NCI-H2227 treated with DMSO at 0.1 percent for 48 hours (cell line): ENCODE results near the gene WNT5B.
"Not testable (repeated sequence)": the region's sequence is repeated elsewhere in the genome, so short reads cannot be mapped to it uniquely, and the experiment has no call there.

Experiments used
- DNase-seq: peaks from one replicate; lab custom pipeline; 2025; lab: John Stamatoyannopoulos, UW

The WNT5B gene

DNA sequence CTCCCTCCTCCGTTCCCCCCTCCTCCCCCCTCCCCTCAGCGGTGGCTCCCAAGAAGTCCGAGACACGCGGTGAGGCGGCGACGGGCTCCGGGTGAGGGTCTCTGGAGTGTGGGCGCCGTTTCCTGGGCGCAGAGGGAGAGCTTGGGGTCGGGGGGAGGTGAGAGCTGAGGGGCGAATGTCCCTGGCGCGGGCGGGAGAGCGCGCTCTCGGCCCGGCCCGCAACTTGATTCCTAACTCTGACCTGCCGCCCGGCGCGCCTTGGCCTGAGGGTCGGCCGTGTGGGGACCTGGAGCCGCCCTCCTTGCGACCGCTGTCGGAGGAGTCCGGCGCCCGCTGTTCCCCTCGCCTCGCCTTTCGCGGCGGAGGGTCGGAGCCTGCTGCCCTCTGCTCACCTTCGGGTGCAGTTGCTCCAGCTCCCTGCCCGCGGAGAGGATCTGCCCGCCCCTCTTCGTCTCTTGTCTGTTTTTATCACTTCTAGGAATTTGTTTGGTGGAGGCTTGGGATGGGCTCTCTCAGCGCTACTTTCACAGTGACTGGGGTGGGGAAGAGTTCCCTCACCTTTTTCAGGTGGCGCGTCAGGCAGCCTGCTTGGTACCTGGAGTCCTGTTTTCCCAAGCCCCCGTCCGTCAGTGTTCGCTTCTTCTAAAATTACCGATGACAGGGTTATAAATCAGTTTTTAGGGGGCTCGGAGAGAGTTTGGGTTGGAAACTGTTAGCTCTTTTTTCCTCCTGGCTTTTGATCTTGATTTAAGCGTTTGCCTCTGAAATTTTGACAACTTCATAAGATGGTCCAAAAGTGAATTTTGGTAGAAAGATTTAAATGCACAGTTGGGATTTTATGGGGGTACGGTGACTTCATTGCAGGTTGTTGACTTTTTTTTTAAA lies 62.3 kb downstream of the WNT5B start:
- DNase-seq, result no peak

DNA sequence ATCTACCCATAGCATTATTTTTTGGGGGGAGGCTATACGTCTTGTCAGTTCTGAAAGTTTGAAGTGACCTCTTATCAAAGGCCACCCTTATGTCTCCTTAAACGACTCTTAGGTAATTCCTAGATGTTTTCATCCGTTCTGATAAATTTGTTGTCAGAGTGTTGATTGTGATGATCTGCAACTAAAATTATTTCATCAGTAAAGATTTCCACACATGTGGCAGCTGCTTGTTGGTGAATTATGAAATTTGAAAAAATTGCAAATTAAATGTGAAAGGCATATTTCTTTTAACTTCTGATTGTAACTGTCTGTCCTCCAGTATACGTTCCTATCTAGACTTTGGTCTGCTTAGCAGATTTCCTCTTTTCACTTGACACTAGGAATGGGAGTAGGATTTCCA lies 63.2 kb downstream of the WNT5B start:
- no peak for DNase-seq

DNA sequence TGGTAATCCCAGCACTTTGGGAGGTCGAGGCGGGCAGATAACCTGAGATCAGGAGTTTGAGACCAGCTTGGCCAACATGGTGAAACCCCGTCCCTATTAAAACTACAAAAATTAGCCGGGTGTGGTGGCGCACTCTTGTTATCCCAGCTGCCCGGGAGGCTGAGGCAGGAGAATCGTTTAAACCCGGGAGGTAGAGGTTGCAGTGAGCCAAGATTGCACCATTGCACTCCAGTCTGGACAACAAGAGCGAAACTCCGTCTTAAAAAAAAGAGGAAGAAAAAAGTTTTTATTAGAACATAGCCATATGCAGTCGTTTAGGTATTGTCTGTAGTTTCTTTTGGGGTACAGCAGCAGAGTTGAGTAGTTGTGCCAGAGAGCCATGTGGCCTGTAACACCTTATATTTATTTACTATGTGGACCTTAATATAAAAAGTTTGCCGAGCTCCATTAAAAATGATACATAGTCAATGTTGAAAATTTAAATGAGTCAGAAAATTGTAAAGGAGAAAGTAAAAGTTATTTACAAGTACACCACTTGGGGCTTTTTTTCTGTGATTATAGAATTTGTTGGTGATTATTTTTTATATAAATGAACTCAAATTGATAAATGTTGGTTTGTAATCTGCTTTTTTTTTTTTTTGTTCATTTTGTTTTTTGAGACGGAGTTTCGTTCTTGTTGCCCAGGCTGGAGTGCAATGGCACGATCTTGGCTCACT lies 64.0 kb downstream of the WNT5B start:
- no peak for DNase-seq

GRCh38 chr12:1695097-1695496 lies 66.1 kb downstream of the WNT5B start:
- not testable (repeated sequence) for DNase-seq

DNA sequence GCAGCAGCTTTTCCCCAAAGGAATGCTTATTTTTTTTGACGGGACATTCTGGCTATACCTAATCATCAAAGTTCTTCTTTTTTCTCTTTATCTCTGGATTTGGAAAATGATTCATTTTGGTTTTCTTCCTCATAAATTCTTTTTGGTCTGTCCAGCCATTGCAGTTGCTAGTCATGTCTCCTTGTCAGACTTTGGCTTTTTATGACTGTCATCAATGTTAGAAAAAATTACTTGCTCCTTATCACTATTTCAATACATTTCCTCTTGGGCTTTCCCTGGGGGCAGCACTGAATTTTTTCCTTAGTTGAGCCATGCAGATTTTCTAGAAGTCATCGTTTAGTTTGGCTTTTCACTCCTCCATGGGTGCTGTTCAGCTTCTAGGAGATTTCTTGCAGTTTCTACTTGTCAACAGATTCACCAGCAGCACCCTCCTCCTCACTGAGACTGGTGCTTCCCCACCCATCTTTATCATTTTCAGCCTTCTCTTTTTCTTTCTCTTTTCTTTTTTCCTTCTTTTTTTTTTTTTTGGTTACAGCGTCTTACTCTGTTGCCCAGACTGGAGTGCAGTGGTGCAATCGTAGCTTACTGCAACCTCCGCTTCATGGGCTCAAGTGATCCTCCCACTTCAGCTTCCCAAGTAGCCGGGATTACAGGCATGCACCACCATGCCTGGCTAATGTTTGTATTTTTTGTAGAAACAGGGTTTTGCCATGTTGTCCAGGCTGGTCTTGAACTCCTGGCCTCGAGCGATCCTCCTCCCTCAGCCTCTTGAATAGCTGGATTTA lies 67.0 kb downstream of the WNT5B start:
- DNase-seq, result no peak

GRCh38 chr12:1696800-1697199 lies 67.8 kb downstream of the WNT5B start:
- no peak for DNase-seq
